Measurements from ENCODE around the gene TSPAN33.
A peak's percentile ranks its signal among the peaks of the same experiment; 100 is the strongest.

The TSPAN33 gene

DNA sequence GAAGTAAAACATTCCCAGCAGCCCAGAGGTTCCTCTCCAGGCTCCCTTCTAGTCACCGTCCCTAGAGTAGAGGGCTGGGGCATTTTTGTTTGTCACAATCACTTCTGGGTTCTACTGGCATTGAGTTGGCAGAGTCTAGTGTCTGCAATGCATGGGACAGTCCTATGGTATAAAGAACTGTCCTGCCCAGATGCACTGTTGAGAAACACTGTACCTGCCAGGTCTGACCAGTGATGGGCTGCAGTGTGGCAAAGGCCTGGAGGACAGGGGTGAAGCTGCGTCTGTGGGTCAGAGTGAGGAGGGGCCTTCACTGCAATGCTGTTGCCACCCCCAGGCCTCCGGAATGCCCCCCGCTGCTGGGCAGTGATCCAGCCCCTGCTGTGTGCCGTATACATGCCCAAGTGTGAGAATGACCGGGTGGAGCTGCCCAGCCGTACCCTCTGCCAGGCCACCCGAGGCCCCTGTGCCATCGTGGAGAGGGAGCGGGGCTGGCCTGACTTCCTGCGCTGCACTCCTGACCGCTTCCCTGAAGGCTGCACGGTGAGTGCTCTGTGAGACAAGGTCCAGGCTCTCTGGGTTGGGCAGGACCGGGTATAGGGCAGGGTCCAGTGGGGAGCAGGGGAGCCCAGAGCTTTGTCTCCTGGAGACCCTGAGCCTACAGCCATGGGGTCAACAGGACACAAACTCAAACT lies 58.7 kb downstream of the TSPAN33 start:
- TF ChIP-seq GATA2 (IDR thresholded peaks at IDR 0.05; ENCODE audit: low read depth, low read length), result no peak
- TF ChIP-seq GATA3 (IDR thresholded peaks at IDR 0.05; ENCODE audit: low read depth, low read length), result no peak

DNA sequence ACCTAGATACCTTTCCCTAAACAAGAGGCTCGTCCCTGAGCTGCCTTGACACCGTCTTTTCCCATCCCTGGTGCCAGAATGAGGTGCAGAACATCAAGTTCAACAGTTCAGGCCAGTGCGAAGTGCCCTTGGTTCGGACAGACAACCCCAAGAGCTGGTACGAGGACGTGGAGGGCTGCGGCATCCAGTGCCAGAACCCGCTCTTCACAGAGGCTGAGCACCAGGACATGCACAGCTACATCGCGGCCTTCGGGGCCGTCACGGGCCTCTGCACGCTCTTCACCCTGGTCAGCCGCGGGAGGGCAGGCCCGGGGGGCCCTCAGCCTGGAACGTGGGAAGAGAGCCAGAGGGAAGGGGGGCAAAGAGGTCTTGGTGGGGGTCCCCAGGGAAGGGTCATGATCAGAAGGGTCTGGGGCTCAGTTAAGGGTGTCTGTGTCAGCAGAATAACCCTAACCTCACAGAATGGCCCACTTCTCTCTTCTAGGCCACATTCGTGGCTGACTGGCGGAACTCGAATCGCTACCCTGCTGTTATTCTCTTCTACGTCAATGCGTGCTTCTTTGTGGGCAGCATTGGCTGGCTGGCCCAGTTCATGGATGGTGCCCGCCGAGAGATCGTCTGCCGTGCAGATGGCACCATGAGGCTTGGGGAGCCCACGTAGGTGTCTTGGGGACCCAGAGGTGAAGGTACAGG lies 60.8 kb downstream of the TSPAN33 start:
- no peak for TF ChIP-seq GATA3 (IDR thresholded peaks at IDR 0.05; ENCODE audit: low read depth, low read length)

DNA sequence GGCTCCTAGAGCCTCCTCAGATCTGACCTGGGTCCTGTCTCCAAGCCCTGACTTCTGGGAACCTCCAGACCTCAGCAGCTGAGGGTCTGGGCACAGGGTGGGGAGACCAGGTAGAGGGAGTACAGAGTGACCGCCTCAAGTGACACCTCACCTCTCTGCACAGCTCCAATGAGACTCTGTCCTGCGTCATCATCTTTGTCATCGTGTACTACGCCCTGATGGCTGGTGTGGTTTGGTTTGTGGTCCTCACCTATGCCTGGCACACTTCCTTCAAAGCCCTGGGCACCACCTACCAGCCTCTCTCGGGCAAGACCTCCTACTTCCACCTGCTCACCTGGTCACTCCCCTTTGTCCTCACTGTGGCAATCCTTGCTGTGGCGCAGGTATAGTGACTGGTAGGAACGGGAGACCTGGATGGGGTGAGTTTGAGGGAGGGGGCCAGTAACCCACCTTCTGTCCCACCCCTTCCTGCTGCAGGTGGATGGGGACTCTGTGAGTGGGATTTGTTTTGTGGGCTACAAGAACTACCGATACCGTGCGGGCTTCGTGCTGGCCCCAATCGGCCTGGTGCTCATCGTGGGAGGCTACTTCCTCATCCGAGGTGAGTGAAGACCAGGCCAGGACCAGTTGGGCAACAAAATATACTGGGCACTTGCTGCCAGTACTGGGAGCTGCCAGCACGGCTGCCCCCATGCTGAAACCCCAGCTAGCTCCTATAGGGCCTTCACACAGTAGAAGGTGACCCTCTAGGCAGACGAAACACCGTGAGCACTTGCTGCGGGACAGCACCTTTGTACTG lies 61.7 kb downstream of the TSPAN33 start:
- no peak for TF ChIP-seq GATA3 (IDR thresholded peaks at IDR 0.05; ENCODE audit: low read depth, low read length)
- TF ChIP-seq GATA2 (IDR thresholded peaks at IDR 0.05; ENCODE audit: low read depth, low read length), result no peak

DNA sequence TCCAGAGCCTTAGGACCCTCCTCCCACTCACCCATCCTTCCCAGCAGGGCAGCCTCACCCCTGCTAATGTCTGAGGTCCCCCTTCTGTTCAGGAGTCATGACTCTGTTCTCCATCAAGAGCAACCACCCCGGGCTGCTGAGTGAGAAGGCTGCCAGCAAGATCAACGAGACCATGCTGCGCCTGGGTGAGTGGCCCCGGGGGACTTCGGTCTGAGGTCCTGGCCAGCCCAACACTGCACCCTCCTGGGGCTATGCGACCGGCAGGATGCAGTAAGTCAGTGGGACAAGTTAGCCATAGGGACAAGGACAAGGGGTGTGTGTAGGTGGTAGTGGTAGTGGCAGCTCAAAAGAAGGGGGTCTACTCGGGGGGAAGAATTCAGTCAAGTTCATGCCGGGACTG lies 64.2 kb downstream of the TSPAN33 start:
- no peak for TF ChIP-seq GATA3 (IDR thresholded peaks at IDR 0.05; ENCODE audit: low read depth, low read length)
- no peak for TF ChIP-seq GATA2 (IDR thresholded peaks at IDR 0.05; ENCODE audit: low read depth, low read length)

DNA sequence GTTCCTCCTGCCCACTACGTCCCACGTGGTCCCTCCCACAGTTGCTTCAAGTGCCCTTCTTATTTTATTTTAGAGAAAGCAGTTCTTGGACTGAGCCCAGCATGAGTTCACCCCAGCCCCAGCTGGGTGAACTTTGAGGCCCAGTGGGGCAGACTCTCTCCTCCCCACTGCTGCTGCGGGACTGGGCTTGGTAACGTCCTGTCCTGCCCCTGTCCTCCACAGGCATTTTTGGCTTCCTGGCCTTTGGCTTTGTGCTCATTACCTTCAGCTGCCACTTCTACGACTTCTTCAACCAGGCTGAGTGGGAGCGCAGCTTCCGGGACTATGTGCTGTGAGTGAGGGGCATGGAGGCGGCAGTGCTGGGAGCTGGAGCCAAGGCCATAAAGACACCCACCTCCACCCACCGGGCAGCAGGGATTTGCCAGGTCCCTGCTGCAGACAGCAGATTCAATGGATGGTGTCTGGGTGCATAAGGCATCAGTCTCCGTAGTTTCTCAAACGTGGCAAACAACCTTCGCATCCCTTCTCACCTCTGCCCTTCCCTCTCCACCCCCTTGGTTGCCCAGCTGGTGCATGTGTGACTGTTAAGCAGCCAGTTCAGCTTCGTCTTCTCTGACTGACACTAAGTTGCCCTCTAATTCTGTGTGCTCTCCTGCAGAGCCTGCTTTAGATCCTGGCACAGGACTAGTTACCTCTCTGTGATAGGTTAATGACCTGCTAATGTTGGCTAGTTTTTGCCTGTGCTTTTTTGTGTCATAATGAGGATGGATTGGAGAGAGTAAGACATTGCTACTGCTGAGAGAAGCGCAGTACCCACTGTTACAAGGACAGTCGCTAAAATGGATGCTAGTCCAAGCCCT lies 64.8 kb downstream of the TSPAN33 start:
- TF ChIP-seq GATA3 (IDR thresholded peaks at IDR 0.05; ENCODE audit: low read depth, low read length) (no peak), GATA2 (IDR thresholded peaks at IDR 0.05; ENCODE audit: low read depth, low read length) (no peak)

DNA sequence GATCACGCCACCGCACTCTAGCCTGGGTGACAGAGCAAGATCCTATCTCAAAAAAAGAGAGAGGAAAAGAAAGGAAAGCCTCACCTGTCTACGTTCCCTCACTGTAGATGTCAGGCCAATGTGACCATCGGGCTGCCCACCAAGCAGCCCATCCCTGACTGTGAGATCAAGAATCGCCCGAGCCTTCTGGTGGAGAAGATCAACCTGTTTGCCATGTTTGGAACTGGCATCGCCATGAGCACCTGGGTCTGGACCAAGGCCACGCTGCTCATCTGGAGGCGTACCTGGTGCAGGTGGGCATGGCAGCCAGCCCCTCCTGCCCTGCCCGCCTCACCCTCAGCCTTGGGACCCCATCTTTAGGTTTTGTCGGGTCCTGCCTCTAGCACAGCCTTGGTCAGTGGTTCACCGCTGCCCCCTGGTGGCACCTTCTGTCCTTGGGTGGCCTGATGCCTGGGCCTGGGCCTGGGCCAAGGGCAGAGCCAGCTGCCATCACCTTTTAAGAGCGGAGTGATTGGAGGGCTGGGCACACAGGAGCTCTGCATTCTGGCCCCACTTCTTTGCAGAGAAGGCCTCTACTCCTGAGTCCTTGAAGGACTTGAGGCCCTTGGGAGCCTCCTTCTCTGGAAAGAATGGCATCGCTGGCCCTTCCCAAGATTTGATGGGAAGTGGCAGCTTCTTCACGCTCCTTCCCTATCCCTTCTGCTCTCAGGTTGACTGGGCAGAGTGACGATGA lies 65.9 kb downstream of the TSPAN33 start:
- TF ChIP-seq GATA3 (IDR thresholded peaks at IDR 0.05; ENCODE audit: low read depth, low read length) (no peak), GATA2 (IDR thresholded peaks at IDR 0.05; ENCODE audit: low read depth, low read length) (no peak)

DNA sequence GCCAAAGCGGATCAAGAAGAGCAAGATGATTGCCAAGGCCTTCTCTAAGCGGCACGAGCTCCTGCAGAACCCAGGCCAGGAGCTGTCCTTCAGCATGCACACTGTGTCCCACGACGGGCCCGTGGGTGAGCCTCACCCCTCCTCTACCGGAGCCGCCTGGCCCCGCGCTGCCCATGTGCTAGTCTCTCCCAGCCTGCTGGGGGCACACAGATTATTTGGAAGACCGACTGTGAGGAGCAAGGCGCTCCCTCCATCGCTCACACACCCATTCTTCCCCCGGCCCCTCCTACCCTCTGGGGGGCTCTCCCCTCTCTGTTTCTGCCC lies 66.4 kb downstream of the TSPAN33 start:
- TF ChIP-seq GATA3 (IDR thresholded peaks at IDR 0.05; ENCODE audit: low read depth, low read length) (no peak), GATA2 (IDR thresholded peaks at IDR 0.05; ENCODE audit: low read depth, low read length) (no peak)

DNA sequence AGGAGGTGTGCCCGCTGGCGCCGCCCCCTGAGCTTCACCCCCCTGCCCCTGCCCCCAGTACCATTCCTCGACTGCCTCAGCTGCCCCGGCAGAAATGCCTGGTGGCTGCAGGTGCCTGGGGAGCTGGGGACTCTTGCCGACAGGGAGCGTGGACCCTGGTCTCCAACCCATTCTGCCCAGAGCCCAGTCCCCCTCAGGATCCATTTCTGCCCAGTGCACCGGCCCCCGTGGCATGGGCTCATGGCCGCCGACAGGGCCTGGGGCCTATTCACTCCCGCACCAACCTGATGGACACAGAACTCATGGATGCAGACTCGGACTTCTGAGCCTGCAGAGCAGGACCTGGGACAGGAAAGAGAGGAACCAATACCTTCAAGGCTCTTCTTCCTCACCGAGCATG lies 67.6 kb downstream of the TSPAN33 start:
- no peak for TF ChIP-seq GATA2 (IDR thresholded peaks at IDR 0.05; ENCODE audit: low read depth, low read length)
- TF ChIP-seq GATA3 (IDR thresholded peaks at IDR 0.05; ENCODE audit: low read depth, low read length), result no peak

DNA sequence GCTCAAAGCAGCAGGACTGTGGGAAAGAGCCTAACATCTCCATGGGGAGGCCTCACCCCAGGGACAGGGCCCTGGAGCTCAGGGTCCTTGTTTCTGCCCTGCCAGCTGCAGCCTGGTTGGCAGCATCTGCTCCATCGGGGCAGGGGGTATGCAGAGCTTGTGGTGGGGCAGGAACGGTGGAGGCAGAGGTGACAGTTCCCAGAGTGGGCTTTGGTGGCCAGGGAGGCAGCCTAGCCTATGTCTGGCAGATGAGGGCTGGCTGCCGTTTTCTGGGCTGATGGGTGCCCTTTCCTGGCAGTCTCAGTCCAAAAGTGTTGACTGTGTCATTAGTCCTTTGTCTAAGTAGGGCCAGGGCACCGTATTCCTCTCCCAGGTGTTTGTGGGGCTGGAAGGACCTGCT lies 68.1 kb downstream of the TSPAN33 start:
- TF ChIP-seq GATA2 (IDR thresholded peaks at IDR 0.05; ENCODE audit: low read depth, low read length) (no peak), GATA3 (IDR thresholded peaks at IDR 0.05; ENCODE audit: low read depth, low read length) (no peak)

DNA sequence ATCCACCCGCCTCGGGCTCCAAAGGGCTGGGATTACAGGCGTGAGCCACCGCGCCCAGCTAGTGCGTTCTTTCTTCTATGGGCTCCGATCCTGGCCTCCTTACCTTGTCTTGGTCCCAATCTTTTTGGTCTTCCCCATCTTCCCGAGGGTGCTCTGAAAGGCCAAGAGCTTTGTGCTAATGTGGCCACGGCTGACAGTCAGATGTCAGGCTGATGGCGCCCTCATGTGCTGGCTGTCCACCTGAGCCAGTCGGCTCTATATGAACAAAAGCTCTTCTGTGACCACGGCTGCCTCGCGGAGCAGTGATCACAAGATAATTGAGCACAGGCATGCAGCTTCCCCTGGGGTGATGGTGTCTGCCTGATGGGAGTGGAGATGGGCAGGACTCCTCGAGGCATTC lies 69.3 kb downstream of the TSPAN33 start:
- no peak for TF ChIP-seq GATA3 (IDR thresholded peaks at IDR 0.05; ENCODE audit: low read depth, low read length)
- peak; percentile 87 for TF ChIP-seq GATA2 (IDR thresholded peaks at IDR 0.05; ENCODE audit: low read depth, low read length)

DNA sequence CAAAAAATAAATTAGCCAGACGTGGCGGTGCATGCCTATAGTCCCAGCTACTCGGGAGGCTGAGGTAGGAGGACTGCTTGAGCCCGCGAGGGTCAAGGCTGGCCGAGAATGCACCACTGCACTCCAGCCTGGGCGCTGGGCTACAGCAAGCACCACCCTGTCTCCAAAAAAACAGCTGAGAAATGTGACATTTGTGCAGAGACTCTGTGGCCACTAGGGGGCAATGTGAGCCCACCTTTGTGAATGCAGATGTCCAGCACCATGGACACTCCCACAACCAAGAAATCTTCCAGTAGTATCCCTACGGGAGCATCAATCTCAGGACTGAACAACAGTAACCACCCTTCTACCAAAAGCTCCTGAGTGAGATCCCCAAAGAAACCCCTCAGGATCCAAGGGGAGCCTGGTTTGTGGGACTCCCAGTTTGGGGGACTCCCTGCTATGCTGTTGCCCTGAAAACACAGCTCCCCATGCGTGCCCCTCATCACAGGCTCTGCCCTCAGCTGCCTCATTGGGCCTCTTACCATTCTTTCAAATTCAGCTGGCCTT lies 74.1 kb downstream of the TSPAN33 start:
- TF ChIP-seq GATA3 (IDR thresholded peaks at IDR 0.05; ENCODE audit: low read depth, low read length), result no peak
- no peak for TF ChIP-seq GATA2 (IDR thresholded peaks at IDR 0.05; ENCODE audit: low read depth, low read length)

Measured in SH-SY5Y (cell line).